NCI-H510A (cell line): ENCODE results near the gene NSD2.
"Not testable (repeated sequence)": the region's sequence is repeated elsewhere in the genome, so short reads cannot be mapped to it uniquely, and the experiment has no call there.

Source experiments
- DNase-seq: peaks from one replicate; lab custom pipeline; 2025; lab: John Stamatoyannopoulos, UW

NSD2 gene

DNA sequence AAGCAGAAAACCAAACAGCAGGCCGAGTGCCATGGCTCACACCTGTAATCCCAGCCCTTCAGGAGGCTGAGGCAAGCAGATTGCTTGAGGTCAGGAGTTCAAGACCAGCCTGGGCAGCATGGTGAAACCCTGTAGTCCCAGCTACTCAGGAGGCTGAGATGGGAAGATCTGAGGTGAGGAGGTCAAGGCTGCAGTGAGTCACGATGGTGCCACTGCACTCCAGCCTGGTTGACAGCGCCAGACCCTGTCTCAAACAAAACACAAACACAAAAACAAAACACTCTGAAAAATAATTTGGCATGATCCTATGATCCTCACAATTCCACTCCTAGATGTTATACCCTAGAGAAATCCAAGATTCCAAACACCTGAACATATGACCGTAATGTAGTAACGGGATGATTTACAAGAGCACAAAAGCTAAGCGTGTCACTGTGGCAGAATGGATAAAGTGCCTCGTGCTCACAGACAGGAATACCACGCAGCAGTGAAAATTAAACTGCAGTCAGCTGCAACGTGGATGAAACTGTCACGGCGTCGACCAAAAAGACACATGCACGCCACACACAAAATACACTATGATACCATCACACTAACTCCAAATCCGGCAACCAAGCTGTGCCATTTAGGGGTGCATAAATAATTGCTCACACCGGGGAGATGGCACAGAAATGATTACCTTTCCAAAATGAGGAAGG lies 135.9 kb downstream of the NSD2 start:
- no peak for DNase-seq

DNA sequence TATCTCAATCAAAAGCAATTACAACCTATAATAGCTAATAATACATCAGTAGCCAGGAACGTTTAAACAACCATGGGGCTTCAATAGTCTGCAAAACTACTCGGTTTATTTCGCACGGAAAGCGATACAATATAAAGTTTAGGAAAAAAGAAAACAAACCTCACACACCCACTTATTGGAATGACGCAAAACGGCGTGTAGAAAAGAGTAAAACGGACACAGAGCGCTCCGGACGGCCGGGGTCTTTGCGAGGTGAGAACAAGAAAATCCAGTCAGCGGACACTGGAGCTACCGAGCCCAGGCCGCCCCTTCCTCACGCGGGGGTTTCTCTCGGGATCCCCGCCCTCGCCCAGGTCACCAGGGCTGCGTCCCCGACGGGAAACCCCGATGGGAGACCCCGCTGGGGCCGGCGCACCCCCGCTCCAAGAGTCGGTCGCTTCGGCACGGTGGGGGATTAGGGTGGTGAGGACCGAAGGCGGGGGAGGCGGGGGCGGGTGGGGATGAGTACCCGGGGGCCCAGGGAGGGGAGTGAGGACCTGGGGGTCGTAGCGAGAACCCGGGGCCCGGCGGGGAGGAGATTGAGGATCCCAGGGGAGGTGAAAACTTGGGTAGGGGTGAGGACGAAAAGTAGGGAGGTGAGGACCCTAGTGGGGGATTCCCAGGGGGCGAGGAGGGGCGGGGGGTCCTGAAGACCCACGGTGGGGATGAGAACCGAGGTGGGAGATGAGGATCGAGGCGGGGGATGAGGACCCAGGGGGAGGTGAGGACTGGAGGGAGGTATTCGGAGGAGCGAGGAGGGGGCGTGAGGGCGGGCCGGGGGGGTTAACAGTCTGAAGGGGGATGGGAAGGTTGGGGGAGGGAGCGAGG lies 136.8 kb downstream of the NSD2 start:
- DNase-seq = no peak

DNA sequence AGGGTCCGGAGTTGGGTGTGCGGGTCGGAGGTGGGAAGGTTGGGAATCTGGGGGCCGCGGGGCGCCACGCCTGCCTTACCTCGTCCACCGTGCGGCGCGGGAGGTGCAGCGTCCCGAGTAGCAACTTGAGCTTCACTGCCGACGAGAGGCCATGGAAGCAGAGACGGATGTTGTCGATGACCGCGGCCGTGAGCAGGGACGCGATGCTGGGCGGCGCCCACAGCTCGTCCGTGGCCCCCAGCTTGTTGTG lies 137.4 kb downstream of the NSD2 start:
- DNase-seq = no peak

- peak; percentile 88 for DNase-seq
Observed at GRCh38 chr4:2008921-2009650, 137.9 kb downstream of the NSD2 start, which contains the start of gene NELFA. TSS of gene NELFA (minus strand) at chr4:2008974. CDS start at chr4:2008959, 15 bp downstream.

- DNase-seq = peak; percentile 41
Observed at GRCh38 chr4:2009651-2010233, 138.5 kb downstream of the NSD2 start.

DNA sequence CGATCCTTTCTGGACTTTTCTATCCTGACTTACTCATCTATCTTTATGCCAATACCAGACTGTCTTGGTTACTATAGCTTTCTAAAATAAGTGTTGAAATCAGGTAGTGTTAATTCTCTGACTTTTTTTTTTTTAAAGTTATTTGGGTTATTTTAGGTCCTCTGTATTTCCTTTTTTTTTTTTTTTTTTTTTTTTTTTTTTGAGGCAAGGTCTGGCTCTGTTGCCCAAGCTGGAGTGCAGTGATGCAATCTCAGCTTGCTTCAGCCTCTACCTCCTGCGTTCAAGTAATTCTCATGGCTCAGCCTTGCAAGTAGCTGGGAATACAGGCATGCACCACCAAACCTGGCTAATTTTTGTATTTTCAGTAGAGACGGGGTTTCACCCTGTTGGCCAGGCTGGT lies 140.4 kb downstream of the NSD2 start:
- DNase-seq = no peak

DNA sequence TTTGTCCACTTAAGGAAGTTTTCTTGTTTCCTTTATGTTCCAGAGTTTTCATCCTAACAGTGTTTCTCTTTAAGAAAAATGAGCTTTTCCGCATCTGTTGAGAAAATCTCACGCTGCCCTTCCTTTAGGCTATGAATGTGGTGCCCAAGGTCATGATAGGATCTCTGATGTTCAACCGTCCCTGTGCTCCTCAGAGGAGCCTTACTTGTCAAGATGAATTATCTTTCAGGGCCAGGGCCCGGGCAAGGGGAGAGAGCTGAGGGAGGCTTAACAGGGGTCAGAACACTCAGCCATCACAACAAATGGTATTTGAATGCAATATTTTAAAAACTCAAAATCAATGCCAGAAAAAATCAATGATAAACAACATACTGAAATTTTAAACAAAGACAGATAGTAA lies 143.8 kb downstream of the NSD2 start:
- no peak for DNase-seq

DNA sequence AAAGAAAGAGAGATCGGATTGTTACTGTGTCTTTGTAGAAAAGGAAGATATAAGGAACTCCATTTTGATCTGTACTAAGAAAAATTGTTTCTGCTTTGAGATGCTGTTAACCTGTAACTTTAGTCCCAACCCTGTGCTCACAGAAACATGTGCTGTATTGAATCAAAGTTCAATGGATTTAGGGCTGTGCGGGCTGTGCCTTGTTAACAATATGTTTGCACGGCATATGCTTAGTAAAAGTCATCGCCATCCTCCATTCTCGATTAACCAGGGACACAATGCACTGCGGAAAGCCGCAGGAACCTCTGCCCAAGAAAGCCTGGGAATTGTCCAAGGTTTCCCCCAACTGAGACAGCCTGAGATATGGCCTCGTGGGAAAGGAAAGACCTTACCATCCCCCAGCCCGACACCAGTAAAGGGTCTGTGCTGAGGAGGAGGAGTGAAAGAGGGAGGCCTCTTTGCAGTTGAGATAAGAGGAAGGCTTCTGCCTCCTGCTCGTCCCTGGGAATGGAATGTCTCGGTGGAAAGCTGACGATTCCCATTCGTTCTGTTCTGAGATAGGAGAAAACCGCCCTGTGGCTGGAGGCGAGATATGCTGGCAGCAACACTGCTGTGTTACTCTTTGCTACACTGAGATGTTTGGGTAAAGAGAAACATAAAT lies 150.3 kb downstream of the NSD2 start:
- DNase-seq = not testable (repeated sequence)

GRCh38 chr4:2024683-2025082 lies 153.5 kb downstream of the NSD2 start:
- no peak for DNase-seq

DNA sequence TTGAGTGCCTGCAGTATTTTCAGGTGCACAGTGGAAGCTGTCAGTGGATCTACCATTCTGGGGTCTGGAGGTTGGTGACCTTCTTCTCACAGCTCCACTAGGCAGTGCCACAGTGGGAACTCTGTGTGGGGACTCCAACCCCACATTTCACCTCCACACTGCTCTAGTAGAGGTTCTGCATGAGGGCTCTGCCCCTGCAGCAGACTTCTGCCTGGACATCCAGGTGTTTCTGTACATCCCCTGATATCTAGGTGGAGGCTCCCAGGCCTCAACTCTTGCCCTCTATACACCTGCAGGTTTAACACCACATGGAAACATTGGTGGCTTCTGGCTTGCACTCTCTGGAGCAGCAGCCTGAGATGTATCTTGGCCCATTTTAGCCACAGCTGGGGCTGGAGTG lies 154.6 kb downstream of the NSD2 start:
- no peak for DNase-seq

DNA sequence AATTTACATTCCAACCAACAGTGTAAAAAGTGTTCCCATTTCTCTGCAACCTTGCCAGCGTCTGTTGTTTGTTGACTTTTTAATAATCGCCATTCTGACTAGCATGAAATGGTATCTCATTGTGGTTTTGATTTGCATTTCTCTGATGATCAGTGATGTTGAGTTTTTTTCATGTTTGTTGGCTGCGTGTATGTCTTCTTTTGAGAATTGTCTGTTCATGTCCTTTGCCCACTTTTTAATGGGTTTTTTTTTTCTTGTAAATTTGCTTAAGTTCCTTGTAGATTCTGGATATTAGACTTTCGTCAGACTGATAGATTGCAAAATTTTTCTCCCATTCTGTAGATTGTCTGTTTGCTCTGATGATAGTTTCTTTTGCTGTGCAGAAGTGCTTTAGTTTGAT lies 155.9 kb downstream of the NSD2 start:
- DNase-seq = not testable (repeated sequence)

GRCh38 chr4:2031161-2031560 lies 160.0 kb downstream of the NSD2 start:
- DNase-seq = not testable (repeated sequence)
